ENCODE data around the gene SLC2A9.

Gene SLC2A9

DNA sequence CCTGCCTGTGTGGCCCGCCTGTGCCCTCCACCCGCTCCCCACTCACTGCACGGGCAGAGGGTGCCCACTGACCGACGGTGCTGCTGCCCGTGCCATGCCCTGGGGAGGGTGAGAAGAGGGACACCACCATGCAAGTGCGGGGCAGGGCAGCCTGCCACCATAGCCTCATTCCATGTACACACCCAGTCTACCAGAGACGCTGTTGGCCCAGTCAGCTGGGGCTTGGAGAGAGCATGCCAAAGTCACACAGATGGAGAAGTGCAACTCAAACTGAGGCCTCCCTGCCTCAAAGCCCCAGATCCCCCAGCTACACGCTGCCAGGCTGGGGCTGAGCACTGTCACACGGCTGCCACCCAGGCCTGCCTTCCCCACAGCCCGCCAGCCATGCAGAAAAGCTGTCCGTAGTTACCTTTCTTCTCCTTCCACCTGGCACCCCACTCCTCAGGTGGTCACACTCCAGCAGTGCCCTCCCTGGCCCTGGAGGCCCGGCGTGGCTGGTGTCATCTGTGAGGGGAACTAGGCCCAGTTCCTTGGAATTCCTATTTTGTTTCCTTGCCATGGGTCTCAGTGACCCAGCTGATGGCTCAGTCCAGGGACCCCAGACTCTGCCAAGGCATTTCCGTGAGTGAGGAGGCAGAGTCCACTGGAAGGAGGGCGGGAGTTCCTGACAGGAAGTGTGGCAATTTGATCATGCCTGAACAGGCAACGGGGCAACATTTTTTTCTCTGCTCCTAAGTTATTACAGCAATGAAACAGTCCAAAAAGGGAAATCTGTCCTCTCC is at the start of gene SLC2A9:
TSS of gene SLC2A9 (minus strand) at position 627 of the 782 bp plus-strand sequence. CDS start at position 559, 68 bp downstream.
- no peak for TF ChIP-seq TCF12 (IDR thresholded peaks at IDR 0.05; ENCODE audit: low read depth)
- no peak for TF ChIP-seq EP300 (IDR thresholded peaks at IDR 0.05; ENCODE audit: borderline replicate concordance)
- TF ChIP-seq TAF1 (IDR thresholded peaks at IDR 0.05; ENCODE audit: low read depth), result no peak
- TF ChIP-seq, protein P1, sequence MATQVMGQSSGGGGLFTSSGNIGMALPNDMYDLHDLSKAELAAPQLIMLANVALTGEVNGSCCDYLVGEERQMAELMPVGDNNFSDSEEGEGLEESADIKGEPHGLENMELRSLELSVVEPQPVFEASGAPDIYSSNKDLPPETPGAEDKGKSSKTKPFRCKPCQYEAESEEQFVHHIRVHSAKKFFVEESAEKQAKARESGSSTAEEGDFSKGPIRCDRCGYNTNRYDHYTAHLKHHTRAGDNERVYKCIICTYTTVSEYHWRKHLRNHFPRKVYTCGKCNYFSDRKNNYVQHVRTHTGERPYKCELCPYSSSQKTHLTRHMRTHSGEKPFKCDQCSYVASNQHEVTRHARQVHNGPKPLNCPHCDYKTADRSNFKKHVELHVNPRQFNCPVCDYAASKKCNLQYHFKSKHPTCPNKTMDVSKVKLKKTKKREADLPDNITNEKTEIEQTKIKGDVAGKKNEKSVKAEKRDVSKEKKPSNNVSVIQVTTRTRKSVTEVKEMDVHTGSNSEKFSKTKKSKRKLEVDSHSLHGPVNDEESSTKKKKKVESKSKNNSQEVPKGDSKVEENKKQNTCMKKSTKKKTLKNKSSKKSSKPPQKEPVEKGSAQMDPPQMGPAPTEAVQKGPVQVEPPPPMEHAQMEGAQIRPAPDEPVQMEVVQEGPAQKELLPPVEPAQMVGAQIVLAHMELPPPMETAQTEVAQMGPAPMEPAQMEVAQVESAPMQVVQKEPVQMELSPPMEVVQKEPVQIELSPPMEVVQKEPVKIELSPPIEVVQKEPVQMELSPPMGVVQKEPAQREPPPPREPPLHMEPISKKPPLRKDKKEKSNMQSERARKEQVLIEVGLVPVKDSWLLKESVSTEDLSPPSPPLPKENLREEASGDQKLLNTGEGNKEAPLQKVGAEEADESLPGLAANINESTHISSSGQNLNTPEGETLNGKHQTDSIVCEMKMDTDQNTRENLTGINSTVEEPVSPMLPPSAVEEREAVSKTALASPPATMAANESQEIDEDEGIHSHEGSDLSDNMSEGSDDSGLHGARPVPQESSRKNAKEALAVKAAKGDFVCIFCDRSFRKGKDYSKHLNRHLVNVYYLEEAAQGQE (IDR thresholded peaks at IDR 0.05; ENCODE audit: low read depth), result no peak
- TF ChIP-seq CREB1 (IDR thresholded peaks at IDR 0.05; ENCODE audit: low read depth), result no peak
- no peak for TF ChIP-seq YY1 (IDR thresholded peaks at IDR 0.05; ENCODE audit: low read depth)
- TF ChIP-seq NFIC (IDR thresholded peaks at IDR 0.05), result no peak
- TF ChIP-seq, protein P2, sequence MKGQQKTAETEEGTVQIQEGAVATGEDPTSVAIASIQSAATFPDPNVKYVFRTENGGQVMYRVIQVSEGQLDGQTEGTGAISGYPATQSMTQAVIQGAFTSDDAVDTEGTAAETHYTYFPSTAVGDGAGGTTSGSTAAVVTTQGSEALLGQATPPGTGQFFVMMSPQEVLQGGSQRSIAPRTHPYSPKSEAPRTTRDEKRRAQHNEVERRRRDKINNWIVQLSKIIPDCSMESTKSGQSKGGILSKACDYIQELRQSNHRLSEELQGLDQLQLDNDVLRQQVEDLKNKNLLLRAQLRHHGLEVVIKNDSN (IDR thresholded peaks at IDR 0.05), result no peak
- no peak for TF ChIP-seq RAD21 (IDR thresholded peaks at IDR 0.05; ENCODE audit: low read depth)
- TF ChIP-seq, protein P3, sequence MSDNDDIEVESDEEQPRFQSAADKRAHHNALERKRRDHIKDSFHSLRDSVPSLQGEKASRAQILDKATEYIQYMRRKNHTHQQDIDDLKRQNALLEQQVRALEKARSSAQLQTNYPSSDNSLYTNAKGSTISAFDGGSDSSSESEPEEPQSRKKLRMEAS (IDR thresholded peaks at IDR 0.05), result no peak
- no peak for TF ChIP-seq FOXM1 (IDR thresholded peaks at IDR 0.05; ENCODE audit: borderline replicate concordance, low read depth)
- TF ChIP-seq CEBPB (IDR thresholded peaks at IDR 0.05), result no peak
- no peak for TF ChIP-seq ZBTB7A (IDR thresholded peaks at IDR 0.05; ENCODE audit: low read depth)
- TF ChIP-seq TEAD4 (IDR thresholded peaks at IDR 0.05), result no peak
- TF ChIP-seq EGR1 (IDR thresholded peaks at IDR 0.05), result no peak

DNA sequence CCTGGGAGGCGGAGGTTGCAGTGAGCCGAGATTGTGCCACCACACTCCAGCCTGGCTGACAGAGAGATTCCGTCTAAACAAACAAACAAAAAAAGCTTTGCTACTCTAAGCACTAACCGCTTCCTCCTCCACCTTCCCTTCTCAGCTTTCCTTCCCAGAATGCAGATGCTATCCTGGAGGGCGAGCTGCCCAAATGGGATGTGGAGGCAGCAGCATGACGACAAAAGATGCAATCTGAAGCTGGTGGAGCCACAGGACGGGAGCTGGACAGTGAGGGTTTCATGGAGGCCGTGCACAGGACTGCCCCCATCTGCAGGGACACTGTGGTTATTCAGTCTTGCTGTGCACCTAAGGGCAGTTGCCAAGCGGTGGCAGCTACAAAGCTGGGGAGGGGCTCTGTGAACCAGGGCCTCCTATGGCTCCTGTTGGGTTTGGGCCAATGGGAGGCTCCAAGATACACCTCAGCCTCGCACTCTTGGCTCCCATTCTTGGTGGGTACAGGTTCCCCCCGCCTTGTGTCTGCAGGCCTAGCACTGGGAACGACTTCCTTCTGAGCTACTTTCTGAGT is 47.9 kb upstream of the SLC2A9 start:
- no peak for TF ChIP-seq NFIC (IDR thresholded peaks at IDR 0.05)
- no peak for TF ChIP-seq RAD21 (IDR thresholded peaks at IDR 0.05; ENCODE audit: low read depth)
- TF ChIP-seq CEBPB (IDR thresholded peaks at IDR 0.05), result no peak
- TF ChIP-seq, protein P3 (IDR thresholded peaks at IDR 0.05), result no peak
- no peak for TF ChIP-seq TEAD4 (IDR thresholded peaks at IDR 0.05)
- no peak for TF ChIP-seq CREB1 (IDR thresholded peaks at IDR 0.05; ENCODE audit: low read depth)
- no peak for TF ChIP-seq YY1 (IDR thresholded peaks at IDR 0.05; ENCODE audit: low read depth)

DNA sequence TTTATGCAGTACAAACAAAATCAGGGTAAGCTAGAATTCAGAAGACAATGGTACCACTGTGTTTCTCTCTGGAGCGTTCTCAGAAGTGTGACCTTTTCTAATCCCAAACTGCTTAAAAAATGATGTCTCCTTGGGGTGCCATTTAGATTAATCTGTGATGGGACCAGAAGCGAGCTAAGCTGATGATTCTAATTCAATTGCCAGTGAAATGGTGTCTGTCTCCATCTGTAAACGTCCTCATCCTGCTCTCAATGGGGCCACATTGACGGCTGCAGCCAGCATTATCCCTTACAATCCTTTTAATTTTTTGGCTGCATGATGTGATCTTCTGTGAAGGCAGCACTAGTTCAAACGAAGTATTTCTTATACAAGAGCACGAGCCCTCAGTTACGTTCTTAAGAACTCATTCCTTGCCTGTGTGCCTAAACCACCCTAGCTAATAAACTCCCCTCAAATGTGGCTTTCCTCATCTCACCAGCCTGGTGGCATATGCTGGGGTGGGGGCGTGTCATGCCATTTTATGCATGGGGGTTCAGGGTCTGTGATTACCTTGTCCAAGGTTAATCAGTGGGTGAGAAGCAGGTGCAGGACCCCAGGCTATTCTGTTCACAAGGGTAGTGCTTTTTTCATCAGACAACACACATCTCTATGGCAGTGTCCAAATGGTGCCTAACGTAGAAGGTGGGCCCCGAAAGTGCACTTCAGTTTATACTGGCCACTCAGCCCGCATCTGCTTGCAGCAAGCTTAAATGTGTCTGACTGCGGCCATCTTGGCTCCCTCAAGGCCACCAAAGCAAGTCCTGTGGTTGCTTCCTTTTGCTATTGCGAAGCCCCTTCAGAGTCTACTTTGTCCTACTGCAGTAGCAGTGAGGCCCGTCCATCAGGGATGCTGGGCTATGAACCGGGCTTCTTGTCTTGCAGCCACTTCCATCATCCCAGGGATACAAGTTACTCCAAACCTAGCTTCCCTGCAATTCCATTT is 45.7 kb upstream of the SLC2A9 start:
- TF ChIP-seq TCF12 (IDR thresholded peaks at IDR 0.05; ENCODE audit: low read depth) (no peak), NFIC (IDR thresholded peaks at IDR 0.05) (no peak), EGR1 (IDR thresholded peaks at IDR 0.05) (no peak), TEAD4 (IDR thresholded peaks at IDR 0.05) (no peak), CEBPB (IDR thresholded peaks at IDR 0.05) (no peak), RAD21 (IDR thresholded peaks at IDR 0.05; ENCODE audit: low read depth) (no peak), ZBTB7A (IDR thresholded peaks at IDR 0.05; ENCODE audit: low read depth) (no peak)
- TF ChIP-seq, protein P2 (IDR thresholded peaks at IDR 0.05), result no peak

DNA sequence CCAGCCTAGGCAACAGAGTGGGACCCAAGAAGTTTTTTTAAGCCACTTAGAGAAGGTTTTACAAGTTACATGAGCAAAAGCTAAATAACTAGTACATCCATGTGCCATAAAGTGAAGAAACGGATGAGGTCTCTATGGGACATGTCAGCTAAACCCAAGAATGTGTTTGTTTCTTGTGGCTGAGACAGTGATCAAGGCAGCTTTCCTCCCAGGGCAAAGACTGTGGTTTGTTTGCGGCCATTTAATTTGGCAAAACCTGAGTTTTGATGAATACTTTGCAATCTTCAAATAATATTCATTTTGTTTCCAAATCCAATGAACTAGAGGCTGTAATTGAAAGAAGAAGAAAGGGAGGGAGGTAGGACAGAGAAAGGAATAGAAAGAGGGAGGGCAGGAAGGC is 44.9 kb upstream of the SLC2A9 start:
- TF ChIP-seq FOXM1 (IDR thresholded peaks at IDR 0.05; ENCODE audit: borderline replicate concordance, low read depth), result no peak
- no peak for TF ChIP-seq YY1 (IDR thresholded peaks at IDR 0.05; ENCODE audit: low read depth)
- no peak for TF ChIP-seq TEAD4 (IDR thresholded peaks at IDR 0.05)

DNA sequence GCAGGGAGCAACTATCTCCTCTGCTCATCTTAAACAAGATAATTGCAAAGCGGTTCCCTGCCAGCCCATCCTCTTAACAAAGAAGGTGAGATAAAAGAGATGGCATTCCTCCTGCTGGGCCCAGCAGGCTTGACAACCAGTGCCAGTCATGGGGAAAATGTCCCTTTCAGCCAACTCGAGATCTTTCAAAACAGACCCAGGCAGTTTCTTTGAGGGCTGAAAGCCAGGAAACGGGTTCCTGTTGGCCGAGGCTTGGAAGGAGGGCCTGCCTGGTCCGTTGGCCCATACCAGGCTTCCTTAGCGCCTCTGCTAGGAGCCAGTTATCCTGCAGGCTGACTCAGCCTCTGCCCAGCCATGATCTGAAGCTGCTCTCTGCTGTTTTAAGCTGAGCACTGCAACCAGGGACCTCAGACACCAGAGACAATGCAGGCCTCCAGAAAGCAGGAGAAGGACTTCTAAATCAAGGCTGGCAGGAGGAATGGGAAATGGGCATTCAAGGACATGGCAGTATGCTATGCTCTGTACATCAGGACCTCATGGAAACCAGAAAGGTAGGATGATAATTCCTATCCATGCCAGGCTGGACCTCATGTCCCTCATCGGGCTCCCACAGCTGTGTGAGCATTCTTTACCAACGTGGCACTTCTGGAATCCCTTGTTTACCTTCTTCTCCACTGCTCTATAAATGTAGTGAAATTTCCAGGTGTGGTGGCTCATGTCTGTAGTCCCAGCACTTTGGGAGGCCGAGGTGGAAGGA is 42.4 kb upstream of the SLC2A9 start:
- TF ChIP-seq RAD21 (IDR thresholded peaks at IDR 0.05; ENCODE audit: low read depth), result peak; percentile 52
- no peak for TF ChIP-seq TAF1 (IDR thresholded peaks at IDR 0.05; ENCODE audit: low read depth)

DNA sequence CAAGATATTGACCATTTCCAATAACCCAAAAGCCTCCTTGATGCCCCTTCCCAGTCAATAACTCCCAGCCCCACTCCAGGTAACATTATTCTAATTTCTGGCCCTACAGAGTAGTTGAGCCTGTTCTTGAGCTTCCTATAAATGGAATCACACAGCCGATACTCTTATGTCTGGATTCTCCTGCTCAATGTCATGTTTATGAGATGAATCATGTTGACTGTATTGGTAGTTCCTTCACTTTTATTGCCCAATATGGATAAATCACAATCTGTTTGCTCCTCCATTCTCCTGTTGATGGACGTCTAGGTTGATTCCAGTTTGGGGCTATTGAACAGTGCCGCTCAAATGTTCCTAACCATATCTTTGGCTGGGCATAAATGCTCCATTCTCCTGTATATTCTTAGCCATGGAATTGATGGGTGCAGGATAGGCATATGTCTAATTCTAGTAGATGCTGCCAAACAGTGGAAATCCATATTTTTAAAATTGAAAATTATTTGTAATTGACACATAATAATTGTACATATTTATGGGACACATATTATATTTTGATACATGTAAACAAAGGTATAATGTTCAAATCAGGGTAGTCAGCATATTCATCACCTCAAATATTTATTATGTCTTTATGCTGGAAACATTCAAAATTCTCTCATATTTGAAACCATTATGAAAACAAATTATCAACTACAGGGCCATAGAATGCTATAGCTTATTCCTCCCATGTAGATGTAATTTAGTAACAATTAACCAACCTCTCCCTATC is 40.5 kb upstream of the SLC2A9 start:
- no peak for TF ChIP-seq TEAD4 (IDR thresholded peaks at IDR 0.05)
- TF ChIP-seq, protein P2 (IDR thresholded peaks at IDR 0.05), result no peak
- TF ChIP-seq CEBPB (IDR thresholded peaks at IDR 0.05), result no peak
- no peak for TF ChIP-seq RAD21 (IDR thresholded peaks at IDR 0.05; ENCODE audit: low read depth)
- TF ChIP-seq, protein P1 (IDR thresholded peaks at IDR 0.05; ENCODE audit: low read depth), result no peak
- TF ChIP-seq TAF1 (IDR thresholded peaks at IDR 0.05; ENCODE audit: low read depth), result no peak
- no peak for TF ChIP-seq ZBTB7A (IDR thresholded peaks at IDR 0.05; ENCODE audit: low read depth)
- no peak for TF ChIP-seq CREB1 (IDR thresholded peaks at IDR 0.05; ENCODE audit: low read depth)
- TF ChIP-seq, protein P3 (IDR thresholded peaks at IDR 0.05), result no peak
